WTC11 (cell line): ENCODE results near the gene STARD5.

Experiments
- MYBL2 ChIP-seq: sonication (generic); formaldehyde crosslinking; IDR thresholded peaks from 2 replicates; pipeline ENCODE4 v1.8.1; 2023; ENCODE audit warnings: mild to moderate bottlenecking, moderate library complexity, missing genetic modification reagents
- TF ChIP-seq, protein P1 (sequence below): sonication (generic); formaldehyde crosslinking; IDR thresholded peaks from 2 replicates; pipeline ENCODE4 v1.8.1; 2023; ENCODE audit warnings: mild to moderate bottlenecking, missing genetic modification reagents
- TF ChIP-seq, protein P2 (sequence below): fragments of 200-600 bp; IDR thresholded peaks from 2 replicates; pipeline ENCODE4 v1.8.0; 2022; ENCODE audit warnings: antibody characterized with exemption
- TF ChIP-seq, protein P3 (sequence below): fragments of 250-450 bp; sonication (Bioruptor Pico); IDR thresholded peaks from 2 replicates; pipeline ENCODE4 v1.9.0; 2021; ENCODE audit warnings: mild to moderate bottlenecking

DNA sequence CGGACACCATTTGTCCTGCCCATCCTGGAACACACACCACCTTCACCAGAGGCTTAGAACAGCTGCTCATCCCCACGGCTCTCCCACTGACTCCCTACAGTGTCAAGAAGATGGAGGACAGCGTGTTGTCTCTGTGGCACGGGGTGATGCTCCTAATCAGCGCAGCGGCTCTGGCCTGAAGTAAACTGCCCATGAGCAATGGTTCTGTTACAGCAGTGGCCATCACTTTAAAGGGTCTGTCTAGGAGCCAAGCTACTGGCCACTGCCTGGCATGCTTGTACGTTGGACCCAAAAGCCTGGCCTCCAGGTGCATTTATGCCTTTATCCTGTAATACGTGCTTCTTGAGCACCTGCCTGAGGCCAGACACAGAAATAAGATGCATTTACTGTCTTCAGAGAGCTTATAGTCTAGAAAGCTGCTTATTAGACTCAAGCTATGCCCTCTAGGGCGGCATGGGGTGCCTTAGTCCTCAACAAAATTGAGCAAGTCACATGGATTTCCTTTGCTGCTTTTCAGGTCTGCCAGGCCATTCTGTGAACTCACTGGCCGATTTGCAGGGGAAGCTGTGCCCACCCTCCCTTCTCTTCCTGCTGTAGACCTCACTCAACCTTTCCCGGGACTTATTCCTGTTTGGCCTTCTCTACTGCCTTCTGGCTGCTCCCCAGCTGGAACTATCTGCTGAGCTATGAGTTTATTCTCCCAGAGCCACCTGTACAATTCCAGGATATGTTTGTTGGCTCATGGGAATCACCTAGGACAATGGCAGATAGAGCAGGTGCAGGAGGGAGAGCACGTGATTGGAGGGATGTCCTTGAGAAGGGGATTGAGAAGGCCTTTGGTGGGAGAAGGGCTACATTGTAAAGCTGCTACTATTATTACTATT lies 51.9 kb downstream of the STARD5 start:
- TF ChIP-seq, protein P1, sequence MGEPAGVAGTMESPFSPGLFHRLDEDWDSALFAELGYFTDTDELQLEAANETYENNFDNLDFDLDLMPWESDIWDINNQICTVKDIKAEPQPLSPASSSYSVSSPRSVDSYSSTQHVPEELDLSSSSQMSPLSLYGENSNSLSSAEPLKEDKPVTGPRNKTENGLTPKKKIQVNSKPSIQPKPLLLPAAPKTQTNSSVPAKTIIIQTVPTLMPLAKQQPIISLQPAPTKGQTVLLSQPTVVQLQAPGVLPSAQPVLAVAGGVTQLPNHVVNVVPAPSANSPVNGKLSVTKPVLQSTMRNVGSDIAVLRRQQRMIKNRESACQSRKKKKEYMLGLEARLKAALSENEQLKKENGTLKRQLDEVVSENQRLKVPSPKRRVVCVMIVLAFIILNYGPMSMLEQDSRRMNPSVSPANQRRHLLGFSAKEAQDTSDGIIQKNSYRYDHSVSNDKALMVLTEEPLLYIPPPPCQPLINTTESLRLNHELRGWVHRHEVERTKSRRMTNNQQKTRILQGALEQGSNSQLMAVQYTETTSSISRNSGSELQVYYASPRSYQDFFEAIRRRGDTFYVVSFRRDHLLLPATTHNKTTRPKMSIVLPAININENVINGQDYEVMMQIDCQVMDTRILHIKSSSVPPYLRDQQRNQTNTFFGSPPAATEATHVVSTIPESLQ (CRISPR knock-in tag): no peak
- TF ChIP-seq, protein P2, sequence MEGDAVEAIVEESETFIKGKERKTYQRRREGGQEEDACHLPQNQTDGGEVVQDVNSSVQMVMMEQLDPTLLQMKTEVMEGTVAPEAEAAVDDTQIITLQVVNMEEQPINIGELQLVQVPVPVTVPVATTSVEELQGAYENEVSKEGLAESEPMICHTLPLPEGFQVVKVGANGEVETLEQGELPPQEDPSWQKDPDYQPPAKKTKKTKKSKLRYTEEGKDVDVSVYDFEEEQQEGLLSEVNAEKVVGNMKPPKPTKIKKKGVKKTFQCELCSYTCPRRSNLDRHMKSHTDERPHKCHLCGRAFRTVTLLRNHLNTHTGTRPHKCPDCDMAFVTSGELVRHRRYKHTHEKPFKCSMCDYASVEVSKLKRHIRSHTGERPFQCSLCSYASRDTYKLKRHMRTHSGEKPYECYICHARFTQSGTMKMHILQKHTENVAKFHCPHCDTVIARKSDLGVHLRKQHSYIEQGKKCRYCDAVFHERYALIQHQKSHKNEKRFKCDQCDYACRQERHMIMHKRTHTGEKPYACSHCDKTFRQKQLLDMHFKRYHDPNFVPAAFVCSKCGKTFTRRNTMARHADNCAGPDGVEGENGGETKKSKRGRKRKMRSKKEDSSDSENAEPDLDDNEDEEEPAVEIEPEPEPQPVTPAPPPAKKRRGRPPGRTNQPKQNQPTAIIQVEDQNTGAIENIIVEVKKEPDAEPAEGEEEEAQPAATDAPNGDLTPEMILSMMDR: no peak
- no peak for TF ChIP-seq MYBL2 (CRISPR knock-in tag)
- TF ChIP-seq, protein P3, sequence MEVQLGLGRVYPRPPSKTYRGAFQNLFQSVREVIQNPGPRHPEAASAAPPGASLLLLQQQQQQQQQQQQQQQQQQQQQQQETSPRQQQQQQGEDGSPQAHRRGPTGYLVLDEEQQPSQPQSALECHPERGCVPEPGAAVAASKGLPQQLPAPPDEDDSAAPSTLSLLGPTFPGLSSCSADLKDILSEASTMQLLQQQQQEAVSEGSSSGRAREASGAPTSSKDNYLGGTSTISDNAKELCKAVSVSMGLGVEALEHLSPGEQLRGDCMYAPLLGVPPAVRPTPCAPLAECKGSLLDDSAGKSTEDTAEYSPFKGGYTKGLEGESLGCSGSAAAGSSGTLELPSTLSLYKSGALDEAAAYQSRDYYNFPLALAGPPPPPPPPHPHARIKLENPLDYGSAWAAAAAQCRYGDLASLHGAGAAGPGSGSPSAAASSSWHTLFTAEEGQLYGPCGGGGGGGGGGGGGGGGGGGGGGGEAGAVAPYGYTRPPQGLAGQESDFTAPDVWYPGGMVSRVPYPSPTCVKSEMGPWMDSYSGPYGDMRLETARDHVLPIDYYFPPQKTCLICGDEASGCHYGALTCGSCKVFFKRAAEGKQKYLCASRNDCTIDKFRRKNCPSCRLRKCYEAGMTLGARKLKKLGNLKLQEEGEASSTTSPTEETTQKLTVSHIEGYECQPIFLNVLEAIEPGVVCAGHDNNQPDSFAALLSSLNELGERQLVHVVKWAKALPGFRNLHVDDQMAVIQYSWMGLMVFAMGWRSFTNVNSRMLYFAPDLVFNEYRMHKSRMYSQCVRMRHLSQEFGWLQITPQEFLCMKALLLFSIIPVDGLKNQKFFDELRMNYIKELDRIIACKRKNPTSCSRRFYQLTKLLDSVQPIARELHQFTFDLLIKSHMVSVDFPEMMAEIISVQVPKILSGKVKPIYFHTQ (CRISPR knock-in tag): no peak
